Chondrocyte (in vitro differentiated cells): ENCODE results near the gene OR2A12. TPM values are rescaled to one million over a fixed set of nuclear protein-coding genes. Genes with fewer than 3 reads are reported as not detected.
A peak's percentile ranks its signal among the peaks of the same experiment; 100 is the strongest.
"Not testable (repeated sequence)": the region's sequence is repeated elsewhere in the genome, so short reads cannot be mapped to it uniquely, and the experiment has no call there.

Experiments
- DNase-seq: peaks from one replicate; pipeline ENCODE4 v3.0.0; 2021; ENCODE audit warnings: mixed read lengths, low spot score
- H3K27ac Mint-ChIP-seq: one replicate; pipeline ENCODE4 v1.8.0; 2021; ENCODE audit warnings: mild to moderate bottlenecking, moderate library complexity, mixed read lengths; ENCODE audit not compliant: unreplicated experiment
- H3K27me3 Mint-ChIP-seq: 2 replicates; pipeline ENCODE4 v1.8.0; 2021; ENCODE audit warnings: low read depth, mixed read lengths
- H3K36me3 Mint-ChIP-seq: 2 replicates; pipeline ENCODE4 v1.8.0; 2021; ENCODE audit warnings: low read depth, mixed read lengths
- H3K4me1 Mint-ChIP-seq: 2 replicates; pipeline ENCODE4 v1.8.0; 2021; ENCODE audit warnings: low read depth, mild to moderate bottlenecking, mixed read lengths
- H3K4me3 Mint-ChIP-seq: one replicate; pipeline ENCODE4 v1.8.0; 2021; ENCODE audit warnings: mild to moderate bottlenecking, moderate library complexity, mixed read lengths; ENCODE audit not compliant: unreplicated experiment
- H3K9me3 Mint-ChIP-seq: 2 replicates; pipeline ENCODE4 v1.8.0; 2021; ENCODE audit warnings: low read depth, mixed read lengths
- total RNA-seq: library from RNA; stranded (reverse); gene quantifications from 3 replicates; pipeline ENCODE4 v1.2.1, GENCODE V29; 2021
- TF ChIP-seq, protein P1 (sequence below): fragments of 200-600 bp; sonication (generic); IDR thresholded peaks from 2 replicates; pipeline ENCODE4 v1.5.0; 2021; ENCODE audit warnings: antibody characterized with exemption, mild to moderate bottlenecking, moderate library complexity

The OR2A12 gene
- total RNA-seq, 1 donor from 2014 or later = not detected

DNA sequence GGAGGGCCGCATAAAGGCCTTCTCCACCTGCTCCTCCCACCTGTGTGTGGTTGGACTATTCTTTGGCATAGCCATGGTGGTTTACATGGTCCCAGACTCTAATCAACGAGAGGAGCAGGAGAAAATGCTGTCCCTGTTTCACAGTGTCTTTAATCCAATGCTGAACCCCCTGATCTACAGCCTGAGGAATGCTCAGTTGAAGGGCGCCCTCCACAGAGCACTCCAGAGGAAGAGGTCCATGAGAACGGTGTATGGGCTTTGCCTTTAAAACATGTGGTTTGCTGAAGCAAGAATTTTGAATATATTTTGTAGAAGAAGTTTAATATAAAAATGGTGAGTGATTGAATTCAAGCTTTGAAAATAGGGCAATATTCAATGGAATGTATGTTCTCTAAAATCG is 24.2 kb downstream of the OR2A12 start:
- no peak for DNase-seq
- H3K36me3 Mint-ChIP-seq = no peaks in the 10 kb centered on the region
- H3K9me3 Mint-ChIP-seq = no peaks in the 10 kb centered on the region
- peak overlapping the region; percentile 5 for H3K27ac Mint-ChIP-seq
- no peak overlapping the region for H3K4me3 Mint-ChIP-seq
- TF ChIP-seq, protein P1, sequence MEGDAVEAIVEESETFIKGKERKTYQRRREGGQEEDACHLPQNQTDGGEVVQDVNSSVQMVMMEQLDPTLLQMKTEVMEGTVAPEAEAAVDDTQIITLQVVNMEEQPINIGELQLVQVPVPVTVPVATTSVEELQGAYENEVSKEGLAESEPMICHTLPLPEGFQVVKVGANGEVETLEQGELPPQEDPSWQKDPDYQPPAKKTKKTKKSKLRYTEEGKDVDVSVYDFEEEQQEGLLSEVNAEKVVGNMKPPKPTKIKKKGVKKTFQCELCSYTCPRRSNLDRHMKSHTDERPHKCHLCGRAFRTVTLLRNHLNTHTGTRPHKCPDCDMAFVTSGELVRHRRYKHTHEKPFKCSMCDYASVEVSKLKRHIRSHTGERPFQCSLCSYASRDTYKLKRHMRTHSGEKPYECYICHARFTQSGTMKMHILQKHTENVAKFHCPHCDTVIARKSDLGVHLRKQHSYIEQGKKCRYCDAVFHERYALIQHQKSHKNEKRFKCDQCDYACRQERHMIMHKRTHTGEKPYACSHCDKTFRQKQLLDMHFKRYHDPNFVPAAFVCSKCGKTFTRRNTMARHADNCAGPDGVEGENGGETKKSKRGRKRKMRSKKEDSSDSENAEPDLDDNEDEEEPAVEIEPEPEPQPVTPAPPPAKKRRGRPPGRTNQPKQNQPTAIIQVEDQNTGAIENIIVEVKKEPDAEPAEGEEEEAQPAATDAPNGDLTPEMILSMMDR = no peak
- peaks cover 21% of the 10 kb centered on the region for H3K27me3 Mint-ChIP-seq
- H3K4me1 Mint-ChIP-seq = no peaks in the 10 kb centered on the region

DNA sequence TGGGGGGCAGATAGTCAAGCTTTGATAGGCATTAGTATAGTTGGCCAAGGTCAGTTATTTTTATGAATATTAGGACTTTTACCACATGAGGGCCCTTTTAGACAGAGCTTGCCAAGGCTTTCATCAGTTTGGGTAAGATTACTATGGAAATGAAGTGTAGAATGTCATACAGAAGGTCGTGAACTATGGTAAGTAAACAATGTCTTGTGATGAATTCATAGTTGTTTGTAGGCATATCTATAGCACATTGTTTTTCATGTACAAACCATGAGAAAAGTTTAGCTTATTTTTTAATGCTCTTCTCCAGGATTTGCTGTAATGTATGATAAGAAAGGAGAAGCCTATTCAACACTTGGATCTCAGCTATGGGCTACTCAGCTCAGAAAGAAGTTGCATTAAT is 27.6 kb downstream of the OR2A12 start:
- Mint-ChIP-seq H3K9me3 (no peaks in the 10 kb centered on the region), H3K27ac (no peak overlapping the region), H3K4me3 (no peak overlapping the region), H3K36me3 (no peaks in the 10 kb centered on the region), H3K4me1 (no peaks in the 10 kb centered on the region), H3K27me3 (peaks cover 27% of the 10 kb centered on the region)
- TF ChIP-seq, protein P1 = no peak
- DNase-seq = no peak

DNA sequence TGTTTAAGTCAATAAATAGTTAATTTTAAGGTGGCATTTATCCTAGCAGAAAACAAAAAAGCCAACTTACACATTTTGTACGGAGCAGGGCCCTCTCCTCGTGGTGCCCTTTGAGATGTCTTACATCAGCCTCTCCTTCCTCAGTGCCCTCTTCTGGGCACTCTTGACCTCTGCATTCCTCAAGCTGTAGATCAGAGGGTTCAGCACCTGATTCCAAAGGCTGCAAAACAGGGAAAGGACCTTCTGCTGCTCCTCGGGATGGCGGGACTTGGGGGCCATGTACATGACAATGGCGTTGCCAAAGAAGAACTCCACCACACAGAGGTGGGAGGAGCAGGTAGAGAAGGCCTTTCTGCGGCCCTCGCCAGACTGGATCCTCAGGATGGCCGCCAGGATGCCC is 32.3 kb downstream of the OR2A12 start:
- no peak overlapping the region for H3K27ac Mint-ChIP-seq
- no peaks in the 10 kb centered on the region for H3K4me1 Mint-ChIP-seq
- no peak for DNase-seq
- H3K4me3 Mint-ChIP-seq = no peak overlapping the region
- TF ChIP-seq, protein P1 = no peak
- no peaks in the 10 kb centered on the region for H3K36me3 Mint-ChIP-seq
- peaks cover 15% of the 10 kb centered on the region for H3K27me3 Mint-ChIP-seq
- no peaks in the 10 kb centered on the region for H3K9me3 Mint-ChIP-seq

DNA sequence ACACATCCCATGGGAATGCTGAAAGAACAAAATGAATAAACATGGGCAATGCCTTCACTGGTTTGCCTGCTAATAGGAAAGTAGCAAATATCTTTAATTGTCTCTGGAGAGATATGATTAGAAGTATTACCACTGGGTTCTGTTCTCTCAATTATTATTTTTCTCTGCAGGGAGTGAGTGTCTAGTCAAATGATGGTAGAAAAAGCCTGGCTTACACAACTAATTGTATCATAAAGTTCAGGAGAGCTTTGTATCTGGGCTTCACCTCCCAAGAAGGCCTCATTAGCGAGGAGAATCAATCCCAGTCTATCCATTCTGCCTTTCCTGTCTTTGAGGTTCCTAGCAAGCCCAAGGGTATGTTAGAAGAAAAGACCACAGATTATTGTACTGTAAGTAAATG is 36.8 kb downstream of the OR2A12 start, which contains the start of gene OR2A14:
TSS of gene OR2A14 (plus strand) at position 301 of the 400 bp plus-strand sequence. CDS start 5,937 bp downstream, outside the sequence.
- TF ChIP-seq, protein P1 = no peak
- no peaks in the 10 kb centered on the region for H3K9me3 Mint-ChIP-seq
- no peak within 1 kb of the TSS for H3K4me3 Mint-ChIP-seq
- no peak within 1 kb of the TSS for H3K27ac Mint-ChIP-seq
- no peaks in the 10 kb centered on the region for H3K36me3 Mint-ChIP-seq
- H3K4me1 Mint-ChIP-seq = no peaks in the 10 kb centered on the region
- DNase-seq = no peak
- peaks cover 14% of the 10 kb centered on the region for H3K27me3 Mint-ChIP-seq

DNA sequence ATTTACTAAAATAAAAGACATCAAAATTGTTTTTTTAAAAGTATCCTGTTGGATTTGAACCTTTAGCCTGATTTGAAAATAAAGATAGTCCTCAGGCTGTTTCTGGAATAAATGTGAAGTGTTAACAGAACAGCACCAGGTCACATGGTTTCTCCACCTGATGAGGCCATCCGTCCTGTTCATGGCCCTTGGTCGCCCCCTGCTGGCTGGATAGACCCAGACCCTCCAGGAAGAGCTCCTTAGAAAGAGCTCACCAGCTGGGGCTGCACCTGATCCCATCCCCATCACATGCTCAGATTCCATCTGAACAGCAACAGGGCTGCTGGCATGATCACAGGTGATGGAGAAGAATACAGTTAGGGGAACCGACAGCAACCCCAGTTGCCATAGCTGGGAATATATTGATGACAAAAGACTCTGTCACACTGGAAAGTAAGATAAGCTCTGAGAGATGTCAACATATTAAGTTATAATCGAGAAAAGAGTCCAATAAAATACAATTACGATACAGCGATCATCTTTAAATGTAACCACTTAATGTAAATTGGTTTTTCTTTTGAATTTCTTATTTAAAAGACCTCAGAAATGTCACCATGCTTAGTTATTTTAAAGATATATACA is 41.7 kb downstream of the OR2A12 start:
- H3K4me1 Mint-ChIP-seq = no peaks in the 10 kb centered on the region
- no peaks in the 10 kb centered on the region for H3K9me3 Mint-ChIP-seq
- H3K27me3 Mint-ChIP-seq = peaks cover 19% of the 10 kb centered on the region
- TF ChIP-seq, protein P1 = peak; percentile 86
- H3K27ac Mint-ChIP-seq = no peak overlapping the region
- DNase-seq = no peak
- no peak overlapping the region for H3K4me3 Mint-ChIP-seq
- no peaks in the 10 kb centered on the region for H3K36me3 Mint-ChIP-seq

DNA sequence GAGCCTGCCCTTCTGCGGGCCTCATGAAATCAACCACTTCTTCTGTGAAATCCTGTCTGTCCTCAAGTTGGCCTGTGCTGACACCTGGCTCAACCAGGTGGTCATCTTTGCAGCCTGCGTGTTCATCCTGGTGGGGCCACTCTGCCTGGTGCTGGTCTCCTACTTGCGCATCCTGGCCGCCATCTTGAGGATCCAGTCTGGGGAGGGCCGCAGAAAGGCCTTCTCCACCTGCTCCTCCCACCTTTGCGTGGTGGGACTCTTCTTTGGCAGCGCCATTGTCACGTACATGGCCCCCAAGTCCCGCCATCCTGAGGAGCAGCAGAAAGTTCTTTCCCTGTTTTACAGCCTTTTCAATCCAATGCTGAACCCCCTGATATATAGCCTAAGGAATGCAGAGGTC is 43.5 kb downstream of the OR2A12 start:
- not testable (repeated sequence) for DNase-seq, H3K4me3 Mint-ChIP-seq, H3K36me3 Mint-ChIP-seq, H3K9me3 Mint-ChIP-seq, H3K4me1 Mint-ChIP-seq, H3K27ac Mint-ChIP-seq
- H3K27me3 Mint-ChIP-seq = peaks cover 14% of the 10 kb centered on the region
